Measurements from ENCODE around the gene PANX1. TPM values are rescaled to one million over a fixed set of nuclear protein-coding genes. Genes with fewer than 3 reads are reported as not detected.
A peak's percentile ranks its signal among the peaks of the same experiment; 100 is the strongest.

Gene PANX1
- total RNA-seq, 1 experiment from 2014 or later, result 39.0 TPM

DNA sequence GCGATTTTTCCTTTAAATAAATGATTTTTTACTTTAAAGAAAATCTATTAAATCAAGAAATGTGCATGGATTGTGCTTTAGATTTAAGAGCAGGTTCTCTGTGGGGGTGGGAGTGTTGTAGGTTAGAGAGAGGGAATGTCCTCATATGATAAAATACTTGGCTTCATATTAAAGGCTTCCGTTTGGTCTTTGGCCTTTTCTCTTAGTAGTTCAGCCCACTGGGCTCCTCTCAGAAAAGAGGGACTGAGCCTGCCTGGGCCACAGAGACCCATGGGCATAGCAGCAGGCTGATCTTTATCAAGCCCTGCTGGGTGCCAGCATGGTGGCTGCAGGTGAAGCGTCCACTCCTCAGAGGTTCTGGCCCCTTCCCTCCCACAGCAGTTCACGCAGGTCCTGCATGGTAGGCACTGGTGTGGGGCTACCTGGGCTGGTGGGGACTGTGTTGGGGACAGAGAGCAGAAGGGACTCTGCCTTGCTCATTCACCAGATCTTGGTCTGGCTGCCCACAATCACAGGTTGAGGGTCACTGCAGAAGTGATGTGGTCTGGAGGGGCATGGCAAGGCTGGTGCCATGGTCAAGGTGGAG is 4.3 kb downstream of the PANX1 start:
- H3K4me3 ChIP-seq (ENCODE audit: low read depth, low read length, poor library complexity, severe bottlenecking), result no peak overlapping the region
- no peaks in the 10 kb centered on the region for H3K9me3 ChIP-seq (ENCODE audit: low read depth, low read length, poor library complexity, severe bottlenecking)
- TF ChIP-seq EZH2 (IDR thresholded peaks at IDR 0.05; ENCODE audit: borderline replicate concordance, low read depth, low read length, poor library complexity, severe bottlenecking), result no peak
- TF ChIP-seq, protein P1, sequence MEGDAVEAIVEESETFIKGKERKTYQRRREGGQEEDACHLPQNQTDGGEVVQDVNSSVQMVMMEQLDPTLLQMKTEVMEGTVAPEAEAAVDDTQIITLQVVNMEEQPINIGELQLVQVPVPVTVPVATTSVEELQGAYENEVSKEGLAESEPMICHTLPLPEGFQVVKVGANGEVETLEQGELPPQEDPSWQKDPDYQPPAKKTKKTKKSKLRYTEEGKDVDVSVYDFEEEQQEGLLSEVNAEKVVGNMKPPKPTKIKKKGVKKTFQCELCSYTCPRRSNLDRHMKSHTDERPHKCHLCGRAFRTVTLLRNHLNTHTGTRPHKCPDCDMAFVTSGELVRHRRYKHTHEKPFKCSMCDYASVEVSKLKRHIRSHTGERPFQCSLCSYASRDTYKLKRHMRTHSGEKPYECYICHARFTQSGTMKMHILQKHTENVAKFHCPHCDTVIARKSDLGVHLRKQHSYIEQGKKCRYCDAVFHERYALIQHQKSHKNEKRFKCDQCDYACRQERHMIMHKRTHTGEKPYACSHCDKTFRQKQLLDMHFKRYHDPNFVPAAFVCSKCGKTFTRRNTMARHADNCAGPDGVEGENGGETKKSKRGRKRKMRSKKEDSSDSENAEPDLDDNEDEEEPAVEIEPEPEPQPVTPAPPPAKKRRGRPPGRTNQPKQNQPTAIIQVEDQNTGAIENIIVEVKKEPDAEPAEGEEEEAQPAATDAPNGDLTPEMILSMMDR (conservative IDR thresholded peaks at IDR 0.05; ENCODE audit: low read depth, low read length), result no peak
- BruUV-seq (replicated peaks), result no TSS peak
- H3K27me3 ChIP-seq (replicated peaks; ENCODE audit: insufficient read depth, low read depth, low read length, poor library complexity), result no peaks in the 10 kb centered on the region
- CTCF ChIA-PET, result no interaction called here
- POLR2A ChIA-PET (ENCODE audit: low non-redundant PET), result no interaction called here
- H3K36me3 ChIP-seq (ENCODE audit: insufficient read depth, low read length, poor library complexity, severe bottlenecking), result no peaks in the 10 kb centered on the region
- H3K4me1 ChIP-seq (ENCODE audit: insufficient read depth, low read length, poor library complexity, severe bottlenecking), result peaks cover 26% of the 10 kb centered on the region
- intact Hi-C loops (cut with micrococcal nuclease; ENCODE audit: unreplicated experiment), result no loop called here
- DNase-seq (ENCODE audit: low spot score), result no peak
- H3K27ac ChIP-seq (ENCODE audit: low read depth, low read length, poor library complexity, severe bottlenecking), result no peak overlapping the region

DNA sequence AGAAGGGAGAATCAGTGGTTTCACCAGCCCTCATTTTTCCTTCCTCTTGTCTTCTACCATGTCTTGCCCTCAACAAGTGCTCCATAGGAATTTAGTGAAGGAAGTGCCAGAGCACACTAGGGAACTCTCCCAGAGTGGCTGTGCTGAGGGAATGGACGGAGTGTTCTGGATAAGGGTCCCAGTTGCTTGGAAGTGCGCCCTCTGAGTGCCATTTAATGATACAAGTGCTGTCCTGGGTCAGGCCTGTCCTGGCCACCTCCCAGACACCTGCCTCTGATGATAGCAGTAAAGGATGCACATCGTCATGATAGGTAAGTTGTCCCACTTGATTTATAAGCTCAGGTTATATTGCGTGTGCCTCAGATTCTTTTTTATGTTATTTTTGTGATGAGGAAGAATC is 5.1 kb downstream of the PANX1 start:
- BruUV-seq (replicated peaks), result no TSS peak
- ChIA-PET POLR2A (ENCODE audit: low non-redundant PET) (no interaction called here), CTCF (no interaction called here)
- H3K36me3 ChIP-seq (ENCODE audit: insufficient read depth, low read length, poor library complexity, severe bottlenecking), result no peaks in the 10 kb centered on the region
- peaks cover 23% of the 10 kb centered on the region for H3K4me1 ChIP-seq (ENCODE audit: insufficient read depth, low read length, poor library complexity, severe bottlenecking)
- no peak for DNase-seq (ENCODE audit: low spot score)
- intact Hi-C loops (cut with micrococcal nuclease; ENCODE audit: unreplicated experiment), result no loop called here
- no peaks in the 10 kb centered on the region for H3K27me3 ChIP-seq (replicated peaks; ENCODE audit: insufficient read depth, low read depth, low read length, poor library complexity)
- H3K4me3 ChIP-seq (ENCODE audit: low read depth, low read length, poor library complexity, severe bottlenecking), result no peak overlapping the region
- H3K27ac ChIP-seq (ENCODE audit: low read depth, low read length, poor library complexity, severe bottlenecking), result no peak overlapping the region
- TF ChIP-seq EZH2 (IDR thresholded peaks at IDR 0.05; ENCODE audit: borderline replicate concordance, low read depth, low read length, poor library complexity, severe bottlenecking), result no peak
- TF ChIP-seq, protein P1 (conservative IDR thresholded peaks at IDR 0.05; ENCODE audit: low read depth, low read length), result no peak
- no peaks in the 10 kb centered on the region for H3K9me3 ChIP-seq (ENCODE audit: low read depth, low read length, poor library complexity, severe bottlenecking)

DNA sequence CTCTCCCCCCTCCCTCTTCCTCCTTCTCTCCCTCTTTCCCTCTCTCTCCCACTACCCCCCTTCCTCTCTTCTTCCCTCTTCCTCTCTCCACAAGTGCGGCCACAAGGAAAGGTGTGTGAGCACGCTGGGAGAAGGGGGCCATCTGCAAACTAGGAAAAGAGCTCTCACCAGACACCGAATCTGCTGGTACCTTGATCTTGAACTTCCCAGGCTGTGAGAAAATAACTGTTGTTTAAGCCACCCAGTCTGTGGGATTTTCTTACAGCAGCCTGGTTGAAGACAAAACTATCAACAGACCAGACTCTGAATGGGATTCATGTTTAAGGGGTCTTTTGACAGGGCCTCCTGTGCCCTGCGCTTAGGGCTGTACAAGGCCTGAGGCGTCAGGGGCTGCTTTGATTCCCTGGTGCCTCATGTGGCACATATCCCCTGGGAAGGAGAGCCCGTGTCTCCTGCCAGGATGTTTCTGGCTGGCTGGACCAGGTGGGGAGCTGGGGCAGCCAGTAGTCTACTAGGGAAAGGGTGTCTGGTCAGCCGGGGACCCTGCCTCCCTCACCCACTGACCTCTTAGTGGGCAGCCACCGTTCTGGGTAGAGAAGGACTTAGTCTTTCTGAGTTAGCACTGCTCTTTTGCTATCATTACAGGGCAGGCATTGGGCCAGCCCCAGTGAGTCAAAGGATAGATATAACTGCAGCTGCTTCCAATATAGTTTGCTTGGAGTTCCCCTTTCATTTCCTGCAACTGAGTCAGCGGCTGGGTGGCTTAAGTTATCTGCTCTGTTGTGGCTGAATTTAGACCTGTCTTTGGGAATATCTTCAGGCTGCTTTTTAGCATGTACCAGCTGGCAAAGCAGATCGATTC is 6.2 kb downstream of the PANX1 start:
- Histone ChIP-seq H3K4me1 (ENCODE audit: insufficient read depth, low read length, poor library complexity, severe bottlenecking) (peaks cover 21% of the 10 kb centered on the region), H3K27ac (ENCODE audit: low read depth, low read length, poor library complexity, severe bottlenecking) (no peak overlapping the region), H3K27me3 (replicated peaks; ENCODE audit: insufficient read depth, low read depth, low read length, poor library complexity) (no peaks in the 10 kb centered on the region), H3K9me3 (ENCODE audit: low read depth, low read length, poor library complexity, severe bottlenecking) (no peaks in the 10 kb centered on the region), H3K4me3 (ENCODE audit: low read depth, low read length, poor library complexity, severe bottlenecking) (no peak overlapping the region), H3K36me3 (ENCODE audit: insufficient read depth, low read length, poor library complexity, severe bottlenecking) (no peaks in the 10 kb centered on the region)
- CTCF ChIA-PET, result interaction anchor here (0.6 kb wide), 1 partner anchor 1080 kb away, joined by 3 read pairs; no protein-coding TSS in a partner anchor
- no peak for TF ChIP-seq EZH2 (IDR thresholded peaks at IDR 0.05; ENCODE audit: borderline replicate concordance, low read depth, low read length, poor library complexity, severe bottlenecking)
- TF ChIP-seq, protein P1 (conservative IDR thresholded peaks at IDR 0.05; ENCODE audit: low read depth, low read length), result no peak
- BruUV-seq (replicated peaks), result no TSS peak
- DNase-seq (ENCODE audit: low spot score), result peak; percentile 32
- POLR2A ChIA-PET (ENCODE audit: low non-redundant PET), result no interaction called here
- intact Hi-C loops (cut with micrococcal nuclease; ENCODE audit: unreplicated experiment), result no loop called here

Data from A673 (cell line).